Measurements from ENCODE around the gene GPR55. TPM values are rescaled to one million over a fixed set of nuclear protein-coding genes. Genes with fewer than 3 reads are reported as not detected.

GPR55 gene
- total and polyA plus RNA-seq, 2 of the 8 experiments (the other 6 are each of a cell fraction or from before 2014, with no cell fraction given): not detected

- TF ChIP-seq CHD7 (IDR thresholded peaks at IDR 0.05; ENCODE audit: insufficient replicate concordance, low read length) (no peak), KDM1A (IDR thresholded peaks at IDR 0.05; ENCODE audit: borderline replicate concordance, low read length) (no peak), SP4 (IDR thresholded peaks at IDR 0.05; ENCODE audit: low read length) (no peak), SUZ12 (IDR thresholded peaks at IDR 0.05; ENCODE audit: low read length) (no peak), EGR1 (IDR thresholded peaks at IDR 0.05; ENCODE audit: borderline replicate concordance, low read depth, low read length) (no peak)
Observed at GRCh38 chr2:230915319-230915718, 9.7 kb downstream of the GPR55 start (continued).

All from H1 (cell line).